ENCODE measurements around the gene NT5DC3.

- TF ChIP-seq ELF4 (IDR thresholded peaks at IDR 0.05) (no peak), LEF1 (IDR thresholded peaks at IDR 0.05; ENCODE audit: borderline replicate concordance) (no peak), FOXA1 (IDR thresholded peaks at IDR 0.05) (no peak), BHLHE40 (IDR thresholded peaks at IDR 0.05; ENCODE audit: borderline replicate concordance) (no peak), ZNF384 (IDR thresholded peaks at IDR 0.05) (no peak), CTBP1 (IDR thresholded peaks at IDR 0.05; ENCODE audit: borderline replicate concordance) (no peak), FOXM1 (IDR thresholded peaks at IDR 0.05; ENCODE audit: borderline replicate concordance) (no peak), SUZ12 (IDR thresholded peaks at IDR 0.05) (no peak), HDGF (IDR thresholded peaks at IDR 0.05; ENCODE audit: borderline replicate concordance) (no peak), NFRKB (IDR thresholded peaks at IDR 0.05) (no peak), FOXK2 (IDR thresholded peaks at IDR 0.05) (no peak), SP1 (IDR thresholded peaks at IDR 0.05) (no peak), L3MBTL2 (conservative IDR thresholded peaks at IDR 0.05) (no peak), ARNT (IDR thresholded peaks at IDR 0.05) (no peak)
These were observed 24.4 kb downstream of the NT5DC3 start for GRCh38 chr12:103816663-103817062.

Data from HEK293T (cell line).